Embryonic facial prominence (tissue), 1 donor: ENCODE data around the gene PTPA.

Experiments used
- DNase-seq: peaks from one replicate; pipeline ENCODE4 v3.0.0-alpha.2; 2016; ENCODE audit errors: extremely low spot score

PTPA gene

GRCh38 chr9:129081388-129081904 is 29.8 kb upstream of the PTPA start:
- DNase-seq = no peak

- no peak for DNase-seq
These were observed 27.1 kb upstream of the PTPA start for GRCh38 chr9:129084087-129084486.

GRCh38 chr9:129089246-129089645 is 22.0 kb upstream of the PTPA start:
- DNase-seq = no peak

DNA sequence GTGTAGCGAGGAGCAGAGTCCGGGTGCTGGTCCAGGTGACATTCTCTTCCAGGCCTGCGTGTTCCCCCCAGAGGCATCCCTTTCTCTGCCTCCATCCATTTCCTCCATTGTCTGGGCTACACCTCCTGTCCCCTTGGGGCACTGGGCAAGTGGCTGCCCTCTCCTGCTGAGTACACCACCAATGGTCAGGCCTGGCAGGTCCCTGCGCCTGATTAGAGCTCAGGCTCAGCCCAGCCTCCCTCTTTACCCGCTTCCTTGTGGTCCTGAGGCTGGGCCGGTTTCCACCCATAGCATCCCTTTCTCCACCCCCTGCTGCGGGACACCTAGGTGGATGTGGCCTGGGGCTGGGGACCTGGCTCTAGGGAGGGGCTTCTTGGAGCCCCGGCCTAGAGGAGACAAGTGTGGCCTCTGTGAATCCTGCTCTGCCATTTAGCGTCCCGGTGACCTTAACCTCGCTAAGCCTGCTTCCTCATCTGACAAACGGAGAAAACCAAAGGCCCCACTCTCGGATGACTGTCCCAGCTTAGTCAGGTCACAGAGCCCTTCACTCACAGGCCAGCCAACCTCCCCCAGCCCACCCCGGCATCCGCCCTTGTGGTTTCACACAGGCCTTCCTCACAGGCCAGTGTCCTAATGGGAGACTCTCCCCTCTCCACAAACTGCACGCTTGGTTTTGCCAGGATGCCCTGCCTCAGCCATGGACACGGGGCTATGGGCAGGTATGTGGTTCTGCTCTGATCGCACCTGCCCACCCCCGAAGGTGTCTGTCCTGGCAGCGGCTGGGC is 17.4 kb upstream of the PTPA start:
- DNase-seq = no peak

DNA sequence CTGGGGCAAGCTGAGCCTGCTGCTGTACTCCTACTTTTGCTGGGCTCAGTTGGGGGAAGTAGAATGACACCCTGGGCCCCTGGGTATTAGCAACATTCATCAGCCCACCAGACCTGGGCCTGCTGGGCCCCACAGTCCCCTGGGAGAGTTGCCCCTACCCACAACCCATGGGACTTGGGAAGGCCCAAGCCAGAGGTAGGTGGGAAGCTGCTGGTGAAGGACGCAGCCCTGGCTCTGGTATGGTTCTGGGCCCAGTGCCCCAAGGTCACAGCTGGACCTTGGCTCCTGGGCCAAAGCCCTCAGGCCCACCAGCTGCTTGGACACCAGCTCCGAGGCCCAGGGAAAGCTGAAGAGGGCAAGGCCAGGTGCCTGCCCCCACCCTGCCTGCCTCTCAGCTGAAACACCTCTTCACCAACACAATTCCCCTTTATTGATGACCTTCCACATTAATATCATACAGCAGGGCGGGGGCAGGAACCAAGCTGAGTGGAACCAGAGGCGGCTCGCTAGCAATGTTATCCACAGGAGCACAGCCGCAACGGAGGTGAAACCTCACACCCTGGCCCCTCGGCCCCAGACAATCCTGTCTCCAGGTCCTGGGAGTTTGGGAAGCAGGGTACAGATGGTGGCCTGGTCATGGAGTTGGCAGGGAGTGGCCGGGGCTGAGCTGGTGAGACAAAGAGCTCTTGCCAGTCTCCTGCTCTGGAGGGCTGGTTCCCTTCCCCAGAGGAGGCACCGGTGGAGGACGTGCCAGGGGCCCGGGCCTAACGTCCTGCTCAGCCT is 16.6 kb upstream of the PTPA start:
- no peak for DNase-seq

- no peak for DNase-seq
These were observed 16.0 kb upstream of the PTPA start for GRCh38 chr9:129095170-129095667.

DNA sequence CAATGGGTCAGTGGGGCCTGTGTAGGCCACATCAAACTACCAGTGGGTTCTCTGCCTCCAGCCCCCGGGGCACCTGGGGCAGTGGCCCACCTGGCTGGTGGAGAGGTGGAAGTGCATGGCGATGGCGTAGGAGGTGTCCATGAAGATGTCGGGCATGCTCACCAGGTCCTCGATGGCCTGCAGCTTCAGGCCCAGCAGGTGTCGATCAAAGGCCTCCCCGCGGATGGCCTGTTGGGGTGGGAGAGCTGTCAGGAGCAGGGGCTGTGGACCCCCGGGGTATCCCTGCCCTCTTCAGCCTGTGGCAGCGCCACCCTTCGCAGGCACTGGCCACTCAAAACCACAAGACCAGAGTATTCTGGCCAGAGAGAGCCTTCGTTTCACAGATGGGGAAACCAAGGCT is 15.3 kb upstream of the PTPA start:
- DNase-seq = no peak

DNA sequence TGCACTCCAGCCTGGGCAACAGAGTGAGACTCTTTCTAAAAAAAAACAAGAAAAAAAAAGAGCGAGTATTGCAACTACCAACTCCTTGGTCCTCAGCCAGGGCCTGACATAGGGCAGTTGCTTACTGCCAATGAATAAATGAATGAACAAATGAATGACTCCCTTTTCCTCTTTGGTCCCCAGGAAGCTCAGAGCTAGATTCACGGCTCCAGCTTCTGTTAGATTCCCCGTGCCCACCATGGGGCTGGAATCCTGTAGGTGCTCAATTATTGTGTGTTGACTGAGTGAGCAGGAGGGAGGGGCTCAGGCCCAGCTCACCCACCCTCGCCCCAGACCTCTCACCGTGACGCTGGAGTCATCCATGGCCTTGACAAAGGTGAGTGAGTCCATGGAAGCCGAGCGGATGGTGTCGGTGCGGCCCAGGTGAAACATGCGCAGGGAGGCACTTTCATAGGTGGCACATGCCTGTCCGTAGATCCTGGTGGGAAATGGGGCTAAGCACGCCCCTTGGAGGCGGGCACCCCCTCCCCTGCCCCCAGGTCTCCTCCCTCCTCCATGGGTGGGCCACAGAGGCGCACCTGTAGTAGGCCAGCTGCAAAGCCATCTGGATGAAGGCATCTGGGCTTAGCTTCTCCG is 13.4 kb upstream of the PTPA start:
- DNase-seq = no peak

- no peak for DNase-seq
These were observed 12.9 kb upstream of the PTPA start for GRCh38 chr9:129098328-129098727.

GRCh38 chr9:129100383-129101169 is 10.6 kb upstream of the PTPA start:
- no peak for DNase-seq

GRCh38 chr9:129101279-129101678 is 9.9 kb upstream of the PTPA start:
- no peak for DNase-seq

GRCh38 chr9:129102095-129102525 is 9.1 kb upstream of the PTPA start:
- no peak for DNase-seq

GRCh38 chr9:129102791-129103594 is 8.2 kb upstream of the PTPA start:
- no peak for DNase-seq

DNA sequence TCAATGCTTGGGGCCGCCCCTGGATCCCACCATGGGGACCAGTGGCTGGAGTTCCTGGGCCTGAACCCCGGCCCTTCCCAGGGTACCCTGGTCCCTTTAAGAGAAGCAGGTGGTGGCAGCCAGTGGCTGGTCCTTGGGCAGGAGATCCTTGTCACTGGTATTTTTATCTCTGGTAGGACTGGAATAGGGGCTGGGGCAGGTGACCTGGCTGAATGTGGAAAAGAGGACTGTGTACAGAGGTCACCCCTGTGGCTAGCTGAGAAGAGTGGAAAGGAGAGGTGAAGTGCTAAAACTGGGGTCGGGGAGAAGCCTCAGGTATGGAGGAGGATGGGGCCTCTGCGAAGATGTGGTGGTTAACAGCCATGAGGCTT is 7.6 kb upstream of the PTPA start:
- no peak for DNase-seq

DNA sequence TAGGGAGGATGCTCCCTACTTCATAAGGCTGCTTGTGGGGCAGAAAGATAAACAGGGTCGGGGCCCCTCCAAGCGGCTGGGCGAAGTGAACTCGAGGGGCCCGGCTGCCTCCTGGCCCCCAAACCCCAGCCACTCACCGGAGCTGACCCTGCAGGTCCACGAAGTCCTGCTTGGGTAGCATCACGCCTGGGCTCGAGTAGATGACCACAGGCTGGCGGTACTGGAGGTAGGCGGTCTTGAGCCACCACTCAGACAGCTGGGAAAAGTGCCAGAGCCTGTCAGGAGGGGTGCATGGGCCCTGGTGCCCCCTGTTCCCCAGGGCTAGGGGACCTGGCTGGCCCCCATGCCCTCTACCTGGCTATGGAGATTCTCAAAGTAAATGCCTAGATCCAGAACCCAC is 7.2 kb upstream of the PTPA start:
- no peak for DNase-seq

GRCh38 chr9:129105857-129106694 is 5.1 kb upstream of the PTPA start:
- no peak for DNase-seq

GRCh38 chr9:129107651-129108050 is 3.6 kb upstream of the PTPA start:
- DNase-seq = no peak

GRCh38 chr9:129108083-129108804 is 3.0 kb upstream of the PTPA start:
- no peak for DNase-seq
